22Rv1 (cell line): ENCODE results near the gene RABGAP1L.

Experiments used
- ZFX ChIP-seq: fragments of 450-650 bp; IDR thresholded peaks from 2 replicates; pipeline ENCODE4 v1.6.1; 2017; ENCODE audit warnings: antibody characterized with exemption, borderline replicate concordance
- TF ChIP-seq, protein P1 (sequence below): fragments of 450-650 bp; IDR thresholded peaks from 2 replicates; pipeline ENCODE4 v1.5.1; 2017; ENCODE audit warnings: mild to moderate bottlenecking

DNA sequence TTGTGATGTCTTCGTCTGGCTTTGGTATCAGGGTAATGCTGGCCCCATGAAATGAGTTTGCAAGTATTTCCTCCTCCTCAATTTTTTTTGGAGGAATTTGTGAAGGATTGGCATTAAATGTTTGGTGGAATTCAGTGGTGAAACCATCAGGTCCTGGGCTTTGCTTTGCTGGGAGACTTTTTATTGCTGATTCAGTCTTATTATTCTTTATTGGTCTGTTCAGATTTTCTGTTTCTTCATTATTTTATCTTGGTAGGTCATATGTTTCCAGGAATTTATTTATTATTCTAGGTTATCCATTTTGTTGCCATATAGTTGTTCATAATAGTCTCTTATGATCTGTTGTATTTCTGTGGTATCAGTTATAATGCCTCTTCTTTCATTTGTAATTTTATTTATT lies 126.7 kb downstream of the RABGAP1L start:
- TF ChIP-seq, protein P1, sequence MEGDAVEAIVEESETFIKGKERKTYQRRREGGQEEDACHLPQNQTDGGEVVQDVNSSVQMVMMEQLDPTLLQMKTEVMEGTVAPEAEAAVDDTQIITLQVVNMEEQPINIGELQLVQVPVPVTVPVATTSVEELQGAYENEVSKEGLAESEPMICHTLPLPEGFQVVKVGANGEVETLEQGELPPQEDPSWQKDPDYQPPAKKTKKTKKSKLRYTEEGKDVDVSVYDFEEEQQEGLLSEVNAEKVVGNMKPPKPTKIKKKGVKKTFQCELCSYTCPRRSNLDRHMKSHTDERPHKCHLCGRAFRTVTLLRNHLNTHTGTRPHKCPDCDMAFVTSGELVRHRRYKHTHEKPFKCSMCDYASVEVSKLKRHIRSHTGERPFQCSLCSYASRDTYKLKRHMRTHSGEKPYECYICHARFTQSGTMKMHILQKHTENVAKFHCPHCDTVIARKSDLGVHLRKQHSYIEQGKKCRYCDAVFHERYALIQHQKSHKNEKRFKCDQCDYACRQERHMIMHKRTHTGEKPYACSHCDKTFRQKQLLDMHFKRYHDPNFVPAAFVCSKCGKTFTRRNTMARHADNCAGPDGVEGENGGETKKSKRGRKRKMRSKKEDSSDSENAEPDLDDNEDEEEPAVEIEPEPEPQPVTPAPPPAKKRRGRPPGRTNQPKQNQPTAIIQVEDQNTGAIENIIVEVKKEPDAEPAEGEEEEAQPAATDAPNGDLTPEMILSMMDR: no peak
- TF ChIP-seq ZFX: no peak
